HepG2 (cell line): ENCODE data around the gene RIPK3. TPM values are rescaled to one million over a fixed set of nuclear protein-coding genes. Genes with fewer than 3 reads are reported as not detected.
A peak's percentile ranks its signal among the peaks of the same experiment; 100 is the strongest.

Experiments
- ELF3 ChIP-seq: IDR thresholded peaks from 2 replicates; pipeline ENCODE4 v1.6.1; 2016; ENCODE audit warnings: missing genetic modification reagents, missing compliant biosample characterization
- HNF4G ChIP-seq, 2 experiments: sonication (generic) in 1 of 2; formaldehyde crosslinking in 1 of 2; IDR thresholded peaks; 2 replicates each; pipeline versions ENCODE4 v1.4.0 to v1.6.1; 2011 to 2020; ENCODE audit warnings: borderline replicate concordance in 2 of 2, low read depth in 2 of 2, mild to moderate bottlenecking in 2 of 2, low read length in 1 of 2, missing genetic modification reagents in 1 of 2, moderate library complexity in 1 of 2
- MAFF ChIP-seq: IDR thresholded peaks from 2 replicates; pipeline ENCODE4 v1.6.1; 2011; ENCODE audit warnings: low read depth, low read length, improper control_type of control experiment
- MED1 ChIP-seq: sonication (generic); formaldehyde crosslinking; IDR thresholded peaks from 2 replicates; pipeline ENCODE4 v1.4.0; 2020; ENCODE audit warnings: missing genetic modification reagents
- PRPF4 ChIP-seq: fragments of 200-400 bp; formaldehyde crosslinking; IDR thresholded peaks from 2 replicates; pipeline ENCODE4 v1.6.1; 2016; ENCODE audit warnings: low read length, low read depth; ENCODE audit not compliant: poor library complexity, severe bottlenecking
- RXRB ChIP-seq: IDR thresholded peaks from 2 replicates; pipeline ENCODE4 v1.6.1; 2016; ENCODE audit warnings: borderline replicate concordance, missing genetic modification reagents, missing compliant biosample characterization
- THRA ChIP-seq: sonication (generic); formaldehyde crosslinking; IDR thresholded peaks from 2 replicates; pipeline ENCODE4 v1.4.0; 2020; ENCODE audit warnings: missing genetic modification reagents, borderline replicate concordance
- ZBTB26 ChIP-seq: IDR thresholded peaks from 2 replicates; pipeline ENCODE4 v1.6.1; 2016; ENCODE audit warnings: missing compliant biosample characterization, missing genetic modification reagents, borderline replicate concordance
- ZEB1 ChIP-seq: IDR thresholded peaks from 2 replicates; pipeline ENCODE4 v1.6.1; 2012; ENCODE audit warnings: mild to moderate bottlenecking, low read depth, inconsistent platforms; ENCODE audit not compliant: insufficient replicate concordance
- ZNF205 ChIP-seq: IDR thresholded peaks from 2 replicates; pipeline ENCODE4 v1.6.1; 2018; ENCODE audit warnings: missing biosample characterization, missing genetic modification reagents
- ZNF33B ChIP-seq: sonication (generic); formaldehyde crosslinking; IDR thresholded peaks from 2 replicates; pipeline ENCODE4 v1.5.1; 2020; ENCODE audit warnings: mild to moderate bottlenecking, missing genetic modification reagents
- ZNF781 ChIP-seq: sonication (generic); formaldehyde crosslinking; IDR thresholded peaks from 2 replicates; pipeline ENCODE4 v1.5.1; 2020; ENCODE audit warnings: borderline replicate concordance, mild to moderate bottlenecking, missing genetic modification reagents; ENCODE audit errors: not compliant biosample characterization
- polyA plus RNA-seq, 8 experiments: library from polyadenylated mRNA; depleted of rRNA in 3 of 8; stranded (reverse) in 7 of 8; unstranded in 1 of 8; fragments of >200 nt; fragmentation: Illumina TruSeq in 4 of 8; extraction: Trizol in 4 of 8; gene quantifications; 2 replicates each; pipeline versions ENCODE4 v1.2.1 to v1.2.3, GENCODE V29; 2011 to 2016; ENCODE audit warnings: low read depth in 4 of 8, missing spikeins in 1 of 8, mixed read lengths in 1 of 8; ENCODE audit not compliant: insufficient read depth in 1 of 8
- total RNA-seq, 5 experiments: library from RNA; depleted of rRNA; stranded (reverse); fragments of >200 nt; fragmentation: Illumina TruSeq; extraction: Trizol; gene quantifications; 2 replicates each; pipeline ENCODE4 v1.2.3, GENCODE V29; 2016; ENCODE audit warnings: low read depth in 1 of 5
- TF ChIP-seq, protein P1 (sequence below): sonication (generic); formaldehyde crosslinking; IDR thresholded peaks from 2 replicates; pipeline ENCODE4 v1.5.0; 2020; ENCODE audit warnings: missing genetic modification reagents
- TF ChIP-seq, protein P2 (sequence below): IDR thresholded peaks from 2 replicates; pipeline ENCODE4 v1.6.1; 2018; ENCODE audit warnings: missing genetic modification reagents, mild to moderate bottlenecking, missing compliant biosample characterization
- TF ChIP-seq, protein P3 (sequence below), 2 experiments: sonication (generic) in 1 of 2; formaldehyde crosslinking in 1 of 2; IDR thresholded peaks; 2 replicates each; pipeline versions ENCODE4 v1.4.0 to v1.6.1; 2018 to 2020; ENCODE audit warnings: missing genetic modification reagents in 2 of 2, borderline replicate concordance in 1 of 2, low read depth in 1 of 2, mild to moderate bottlenecking in 1 of 2, missing biosample characterization in 1 of 2
- TF ChIP-seq, protein P4 (sequence below): sonication (generic); formaldehyde crosslinking; IDR thresholded peaks from 2 replicates; pipeline ENCODE4 v1.5.1; 2020; ENCODE audit warnings: mild to moderate bottlenecking, moderate library complexity, missing genetic modification reagents

The RIPK3 gene
- total and polyA plus RNA-seq, 2 of the 13 experiments (the other 11 are each of a cell fraction or from before 2014, with no cell fraction given), result not detected

DNA sequence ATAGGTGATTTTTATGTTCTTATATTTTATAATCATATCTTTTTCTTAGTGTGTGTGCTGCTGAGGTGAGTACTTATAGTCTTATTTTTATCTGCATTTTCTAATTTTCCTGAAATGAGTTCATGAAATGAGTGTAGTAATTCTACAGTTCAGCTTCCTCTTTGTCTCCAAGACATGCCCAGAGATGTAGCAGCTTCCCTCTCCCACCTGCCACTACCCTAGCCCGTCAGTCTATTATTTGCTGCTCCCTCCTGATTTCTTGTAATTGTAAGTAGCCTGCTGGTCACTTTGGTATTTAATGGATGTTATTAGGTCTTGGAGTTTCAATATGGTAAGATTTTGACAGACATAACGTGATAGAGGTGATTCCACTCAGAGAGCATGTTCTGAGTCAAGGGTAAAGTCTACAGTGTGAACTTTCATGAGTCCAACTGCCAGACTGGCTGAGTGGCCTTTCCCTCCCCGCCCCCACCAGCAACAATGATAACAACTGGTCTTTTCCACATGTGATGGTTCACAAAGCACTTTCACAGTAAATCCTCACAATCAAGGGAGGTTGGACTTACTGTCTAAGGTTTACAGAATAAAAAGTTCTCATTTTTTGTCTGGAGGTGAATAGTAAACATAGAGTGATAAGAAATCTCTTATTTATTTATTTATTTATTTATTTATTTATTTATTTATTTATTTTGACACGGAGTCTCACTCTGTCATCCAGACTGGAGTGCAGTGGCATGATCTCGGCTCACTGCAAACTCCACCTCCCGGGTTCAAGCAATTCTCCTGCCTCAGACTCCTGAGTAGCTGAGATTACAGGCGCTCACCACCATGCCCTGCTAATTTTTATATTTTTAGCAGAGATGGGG lies 4.2 kb upstream of the RIPK3 start (continued):
- TF ChIP-seq PRPF4 (peak; percentile 68), MAFF (no peak), RXRB (CRISPR knock-in tag) (peak; percentile 53; the same call in 1 of the 2 replicates), THRA (CRISPR knock-in tag) (peak; percentile 42; the same call in 1 of the 2 replicates), HNF4G (IDR thresholded peaks at IDR 0.05; ENCODE audit: borderline replicate concordance, low read depth, low read length) (peak; percentile 78), HNF4G (CRISPR knock-in tag; IDR thresholded peaks at IDR 0.05; ENCODE audit: borderline replicate concordance, low read depth) (peak; percentile 63; the same call in 1 of the 2 replicates), ELF3 (CRISPR knock-in tag) (peak; percentile 32; the same call in 1 of the 2 replicates), ZNF205 (CRISPR knock-in tag) (peak; percentile 37; the same call in 1 of the 2 replicates), MED1 (CRISPR knock-in tag) (0 out of 2 replicates have a peak, but pooled peaks have one; percentile 13), ZNF781 (CRISPR knock-in tag) (no peak), ZNF33B (CRISPR knock-in tag) (0 out of 2 replicates have a peak, but pooled peaks have one; percentile 49), ZEB1 (no peak), ZBTB26 (CRISPR knock-in tag) (no peak)
- TF ChIP-seq, protein P1, sequence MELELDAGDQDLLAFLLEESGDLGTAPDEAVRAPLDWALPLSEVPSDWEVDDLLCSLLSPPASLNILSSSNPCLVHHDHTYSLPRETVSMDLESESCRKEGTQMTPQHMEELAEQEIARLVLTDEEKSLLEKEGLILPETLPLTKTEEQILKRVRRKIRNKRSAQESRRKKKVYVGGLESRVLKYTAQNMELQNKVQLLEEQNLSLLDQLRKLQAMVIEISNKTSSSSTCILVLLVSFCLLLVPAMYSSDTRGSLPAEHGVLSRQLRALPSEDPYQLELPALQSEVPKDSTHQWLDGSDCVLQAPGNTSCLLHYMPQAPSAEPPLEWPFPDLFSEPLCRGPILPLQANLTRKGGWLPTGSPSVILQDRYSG (CRISPR knock-in tag), result no peak
- TF ChIP-seq, protein P2, sequence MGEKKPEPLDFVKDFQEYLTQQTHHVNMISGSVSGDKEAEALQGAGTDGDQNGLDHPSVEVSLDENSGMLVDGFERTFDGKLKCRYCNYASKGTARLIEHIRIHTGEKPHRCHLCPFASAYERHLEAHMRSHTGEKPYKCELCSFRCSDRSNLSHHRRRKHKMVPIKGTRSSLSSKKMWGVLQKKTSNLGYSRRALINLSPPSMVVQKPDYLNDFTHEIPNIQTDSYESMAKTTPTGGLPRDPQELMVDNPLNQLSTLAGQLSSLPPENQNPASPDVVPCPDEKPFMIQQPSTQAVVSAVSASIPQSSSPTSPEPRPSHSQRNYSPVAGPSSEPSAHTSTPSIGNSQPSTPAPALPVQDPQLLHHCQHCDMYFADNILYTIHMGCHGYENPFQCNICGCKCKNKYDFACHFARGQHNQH (CRISPR knock-in tag), result peak; percentile 35; the same call in 1 of the 2 replicates
- TF ChIP-seq, protein P3, sequence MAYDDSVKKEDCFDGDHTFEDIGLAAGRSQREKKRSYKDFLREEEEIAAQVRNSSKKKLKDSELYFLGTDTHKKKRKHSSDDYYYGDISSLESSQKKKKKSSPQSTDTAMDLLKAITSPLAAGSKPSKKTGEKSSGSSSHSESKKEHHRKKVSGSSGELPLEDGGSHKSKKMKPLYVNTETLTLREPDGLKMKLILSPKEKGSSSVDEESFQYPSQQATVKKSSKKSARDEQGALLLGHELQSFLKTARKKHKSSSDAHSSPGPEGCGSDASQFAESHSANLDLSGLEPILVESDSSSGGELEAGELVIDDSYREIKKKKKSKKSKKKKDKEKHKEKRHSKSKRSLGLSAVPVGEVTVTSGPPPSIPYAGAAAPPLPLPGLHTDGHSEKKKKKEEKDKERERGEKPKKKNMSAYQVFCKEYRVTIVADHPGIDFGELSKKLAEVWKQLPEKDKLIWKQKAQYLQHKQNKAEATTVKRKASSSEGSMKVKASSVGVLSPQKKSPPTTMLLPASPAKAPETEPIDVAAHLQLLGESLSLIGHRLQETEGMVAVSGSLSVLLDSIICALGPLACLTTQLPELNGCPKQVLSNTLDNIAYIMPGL (CRISPR knock-in tag; IDR thresholded peaks at IDR 0.05; ENCODE audit: borderline replicate concordance in 1 of 2, low read depth in 1 of 2), result peak; percentile 32 to 40; a peak in 1 of 4 replicates
- TF ChIP-seq, protein P4, sequence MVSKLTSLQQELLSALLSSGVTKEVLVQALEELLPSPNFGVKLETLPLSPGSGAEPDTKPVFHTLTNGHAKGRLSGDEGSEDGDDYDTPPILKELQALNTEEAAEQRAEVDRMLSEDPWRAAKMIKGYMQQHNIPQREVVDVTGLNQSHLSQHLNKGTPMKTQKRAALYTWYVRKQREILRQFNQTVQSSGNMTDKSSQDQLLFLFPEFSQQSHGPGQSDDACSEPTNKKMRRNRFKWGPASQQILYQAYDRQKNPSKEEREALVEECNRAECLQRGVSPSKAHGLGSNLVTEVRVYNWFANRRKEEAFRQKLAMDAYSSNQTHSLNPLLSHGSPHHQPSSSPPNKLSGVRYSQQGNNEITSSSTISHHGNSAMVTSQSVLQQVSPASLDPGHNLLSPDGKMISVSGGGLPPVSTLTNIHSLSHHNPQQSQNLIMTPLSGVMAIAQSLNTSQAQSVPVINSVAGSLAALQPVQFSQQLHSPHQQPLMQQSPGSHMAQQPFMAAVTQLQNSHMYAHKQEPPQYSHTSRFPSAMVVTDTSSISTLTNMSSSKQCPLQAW (CRISPR knock-in tag), result 0 out of 2 replicates have a peak, but pooled peaks have one; percentile 27
